H9 (cell line): Measurements from ENCODE around the gene C2orf49. TPM values are rescaled to one million over a fixed set of nuclear protein-coding genes. Genes with fewer than 3 reads are reported as not detected.

Experiments
- DNase-seq: peaks from one replicate; pipeline ENCODE4 v3.0.0-alpha.2; 2017
- H2AFZ ChIP-seq: one replicate; pipeline ENCODE4 v1.6.1; 2013; ENCODE audit warnings: mild to moderate bottlenecking, low read length, control low read depth, moderate library complexity
- H2AK5ac ChIP-seq: 2 replicates; pipeline ENCODE4 v1.6.1; 2013; ENCODE audit warnings: low read length, control low read depth, mixed read lengths; ENCODE audit not compliant: insufficient read length
- H2BK120ac ChIP-seq: one replicate; pipeline ENCODE4 v1.6.1; 2013; ENCODE audit warnings: low read depth, mild to moderate bottlenecking, low read length, control low read depth, inconsistent platforms; ENCODE audit not compliant: poor library complexity, severe bottlenecking
- H2BK12ac ChIP-seq: 2 replicates; pipeline ENCODE4 v1.6.1; 2013; ENCODE audit warnings: low read length, control low read depth, mixed read lengths, low read depth; ENCODE audit not compliant: insufficient read length
- H2BK15ac ChIP-seq: 2 replicates; pipeline ENCODE4 v1.6.1; 2013; ENCODE audit warnings: low read depth, low read length, control low read depth
- H2BK20ac ChIP-seq: one replicate; pipeline ENCODE4 v1.6.1; 2013; ENCODE audit warnings: low read depth, mild to moderate bottlenecking, low read length, control low read depth, inconsistent platforms; ENCODE audit not compliant: poor library complexity, severe bottlenecking
- H2BK5ac ChIP-seq: 2 replicates; pipeline ENCODE4 v1.6.1; 2013; ENCODE audit warnings: low read length, control low read depth, mixed read lengths; ENCODE audit not compliant: insufficient read length
- H3K14ac ChIP-seq: 2 replicates; pipeline ENCODE4 v1.6.1; 2013; ENCODE audit warnings: low read length, control low read depth; ENCODE audit not compliant: insufficient read depth
- H3K18ac ChIP-seq: 2 replicates; pipeline ENCODE4 v1.6.1; 2013; ENCODE audit warnings: low read depth, mild to moderate bottlenecking, mixed read lengths, low read length, control low read depth; ENCODE audit not compliant: insufficient read length
- H3K23ac ChIP-seq: 2 replicates; pipeline ENCODE4 v1.6.1; 2013; ENCODE audit warnings: low read length, control low read depth, mixed read lengths, low read depth; ENCODE audit not compliant: insufficient read length
- H3K23me2 ChIP-seq: 2 replicates; pipeline ENCODE4 v1.6.1; 2013; ENCODE audit warnings: low read depth, mild to moderate bottlenecking, mixed read lengths, low read length, control low read depth; ENCODE audit not compliant: insufficient read length, poor library complexity, severe bottlenecking
- H3K27ac ChIP-seq: 2 replicates; pipeline ENCODE4 v1.5.1; 2013; ENCODE audit warnings: low read length, control low read depth, mixed read lengths, low read depth; ENCODE audit not compliant: insufficient read length
- H3K27me3 ChIP-seq: 2 replicates; pipeline ENCODE4 v1.6.1; 2013; ENCODE audit warnings: low read length, control low read depth, inconsistent platforms; ENCODE audit not compliant: insufficient read depth
- H3K4ac ChIP-seq: 2 replicates; pipeline ENCODE4 v1.6.1; 2013; ENCODE audit warnings: low read depth, mild to moderate bottlenecking, control low read depth, inconsistent platforms, low read length, moderate library complexity
- H3K4me1 ChIP-seq: 2 replicates; pipeline ENCODE4 v1.6.1; 2013; ENCODE audit warnings: low read length, control low read depth, inconsistent platforms; ENCODE audit not compliant: insufficient read depth
- H3K4me2 ChIP-seq: 2 replicates; pipeline ENCODE4 v1.6.1; 2013; ENCODE audit warnings: low read length, control low read depth, mixed read lengths; ENCODE audit not compliant: insufficient read length, insufficient read depth
- H3K56ac ChIP-seq: 2 replicates; pipeline ENCODE4 v1.6.1; 2013; ENCODE audit warnings: low read depth, mild to moderate bottlenecking, mixed read lengths, low read length, control low read depth; ENCODE audit not compliant: insufficient read length
- H3K79me1 ChIP-seq: 2 replicates; pipeline ENCODE4 v1.6.1; 2013; ENCODE audit warnings: low read depth, mild to moderate bottlenecking, moderate library complexity, low read length, control low read depth, inconsistent platforms; ENCODE audit not compliant: insufficient read depth, poor library complexity, severe bottlenecking
- H3K79me2 ChIP-seq: 2 replicates; pipeline ENCODE4 v1.6.1; 2013; ENCODE audit warnings: low read length, control low read depth, inconsistent platforms; ENCODE audit not compliant: insufficient read depth
- H3K9ac ChIP-seq: 2 replicates; pipeline ENCODE4 v1.6.1; 2013; ENCODE audit warnings: low read length, control low read depth, mixed read lengths; ENCODE audit not compliant: insufficient read length; ENCODE audit errors: extremely low read depth
- H3K9me3 ChIP-seq: one replicate; pipeline ENCODE4 v1.6.1; 2013; ENCODE audit warnings: low read depth, low read length, inconsistent platforms; ENCODE audit not compliant: control insufficient read depth
- H3T11ph ChIP-seq: one replicate; pipeline ENCODE4 v1.6.1; 2013; ENCODE audit warnings: mild to moderate bottlenecking, low read length, control low read depth, inconsistent platforms
- H4K20me1 ChIP-seq: one replicate; pipeline ENCODE4 v1.6.1; 2013; ENCODE audit not compliant: control insufficient read depth, insufficient read length, insufficient read depth
- H4K5ac ChIP-seq: 2 replicates; pipeline ENCODE4 v1.6.1; 2013; ENCODE audit warnings: low read depth, mild to moderate bottlenecking, mixed read lengths, low read length, control low read depth; ENCODE audit not compliant: insufficient read length
- H4K8ac ChIP-seq: replicated peaks from 2 replicates; pipeline ENCODE4 v1.6.1; 2013; ENCODE audit warnings: low read length, control low read depth, mixed read lengths, low read depth; ENCODE audit not compliant: insufficient read length
- H4K91ac ChIP-seq: 2 replicates; pipeline ENCODE4 v1.6.1; 2013; ENCODE audit warnings: low read depth, mild to moderate bottlenecking, moderate library complexity, mixed read lengths, low read length, control low read depth; ENCODE audit not compliant: insufficient read length
- H3K27ac Mint-ChIP-seq, 3 experiments: 2 replicates in 2 of 3; 3 replicates in 1 of 3; pipeline ENCODE4 v1.8.0; 2020 to 2021; ENCODE audit warnings: mixed read lengths in 3 of 3, mild to moderate bottlenecking in 1 of 3, moderate library complexity in 1 of 3
- H3K27me3 Mint-ChIP-seq: 2 replicates; pipeline ENCODE4 v1.8.0; 2021; ENCODE audit warnings: low read depth, mild to moderate bottlenecking, moderate library complexity, mixed read lengths
- H3K36me3 Mint-ChIP-seq, 3 experiments: 2 replicates in 2 of 3; 3 replicates in 1 of 3; pipeline ENCODE4 v1.8.0; 2020 to 2021; ENCODE audit warnings: low read depth in 3 of 3, mixed read lengths in 3 of 3; ENCODE audit not compliant: insufficient read depth in 1 of 3
- H3K4me1 Mint-ChIP-seq, 2 experiments: 2 replicates each; pipeline ENCODE4 v1.8.0; 2020; ENCODE audit warnings: mixed read lengths in 2 of 2
- H3K4me3 Mint-ChIP-seq, 2 experiments: 2 replicates in 1 of 2; 3 replicates in 1 of 2; pipeline ENCODE4 v1.8.0; 2020 to 2021; ENCODE audit warnings: mild to moderate bottlenecking in 2 of 2, mixed read lengths in 2 of 2, moderate library complexity in 1 of 2
- H3K9me3 Mint-ChIP-seq, 2 experiments: 2 replicates in 1 of 2; 3 replicates in 1 of 2; pipeline ENCODE4 v1.8.0; 2020; ENCODE audit warnings: mild to moderate bottlenecking in 2 of 2, mixed read lengths in 2 of 2, moderate library complexity in 1 of 2
- CTCF ChIP-seq: fragments of 200-600 bp; sonication (generic); conservative IDR thresholded peaks from 3 replicates; pipeline ENCODE4 v1.8.0; 2021; ENCODE audit warnings: antibody characterized with exemption, mild to moderate bottlenecking
- WGBS: extraction: QIAGEN DNeasy Blood & Tissue Kit; methylation state at CpG from one replicate; pipeline ENCODE4 v1.1.7; 2013; ENCODE audit warnings: missing lambda C conversion rate, low lambda C conversion rate, mixed read lengths; ENCODE audit not compliant: insufficient read length; ENCODE audit errors: extremely low coverage; 5-methylcytosine and 5-hydroxymethylcytosine counted together
- total RNA-seq: library from RNA; stranded (reverse); gene quantifications from 2 replicates; pipeline ENCODE4 v1.2.1, GENCODE V29; 2021

C2orf49 gene
- total RNA-seq, 1 experiment from 2014 or later = 18.8 TPM

GRCh38 chr2:105297216-105297615, 40.1 kb upstream of the C2orf49 start:
- Histone ChIP-seq H4K8ac (no peak overlapping the region), H3K14ac (no peak overlapping the region), H3K27ac (no peak overlapping the region), H4K5ac (no peak overlapping the region), H3K23ac (no peak overlapping the region), H2BK20ac (no peak overlapping the region), H3K4me2 (no peak overlapping the region), H3K79me2 (no peaks in the 10 kb centered on the region), H2BK120ac (no peak overlapping the region), H3T11ph (no peak overlapping the region), H3K9ac (no peak overlapping the region), H2AFZ (no peak overlapping the region), H3K4ac (no peak overlapping the region), H2AK5ac (no peak overlapping the region), H3K4me1 (no peaks in the 10 kb centered on the region), H4K91ac (no peak overlapping the region), H3K9me3 (no peaks in the 10 kb centered on the region), H3K18ac (no peak overlapping the region), H3K56ac (no peak overlapping the region), H3K23me2 (no peaks in the 10 kb centered on the region), H2BK15ac (no peak overlapping the region), H2BK12ac (no peak overlapping the region), H4K20me1 (no peaks in the 10 kb centered on the region), H2BK5ac (no peak overlapping the region), H3K27me3 (no peaks in the 10 kb centered on the region), H3K79me1 (no peaks in the 10 kb centered on the region)
- DNase-seq = no peak
- Mint-ChIP-seq H3K9me3 (no peaks in the 10 kb centered on the region), H3K4me3 (no peak overlapping the region), H3K27ac (peak overlapping the region in 1 of 3 experiments; percentile 72; a peak in 2 of 7 replicates), H3K36me3 (peaks cover 10 to 40% (median 30%) of the 10 kb centered on the region in 3 experiments; a peak in 6 of 7 replicates), H3K4me1 (peaks cover 0 to 2% of the 10 kb centered on the region in 2 experiments; a peak in 1 of 4 replicates), H3K27me3 (no peaks in the 10 kb centered on the region; the same call in 1 of the 2 replicates)
- WGBS = no CpG with 5 or more reads among the region's 7 CpGs
- no peak for TF ChIP-seq CTCF
